Measurements from ENCODE around the gene CTNNA2. TPM values are rescaled to one million over a fixed set of nuclear protein-coding genes. Genes with fewer than 3 reads are reported as not detected.

The CTNNA2 gene
- total RNA-seq: 2.3 and 3.5 TPM in 2 replicates

DNA sequence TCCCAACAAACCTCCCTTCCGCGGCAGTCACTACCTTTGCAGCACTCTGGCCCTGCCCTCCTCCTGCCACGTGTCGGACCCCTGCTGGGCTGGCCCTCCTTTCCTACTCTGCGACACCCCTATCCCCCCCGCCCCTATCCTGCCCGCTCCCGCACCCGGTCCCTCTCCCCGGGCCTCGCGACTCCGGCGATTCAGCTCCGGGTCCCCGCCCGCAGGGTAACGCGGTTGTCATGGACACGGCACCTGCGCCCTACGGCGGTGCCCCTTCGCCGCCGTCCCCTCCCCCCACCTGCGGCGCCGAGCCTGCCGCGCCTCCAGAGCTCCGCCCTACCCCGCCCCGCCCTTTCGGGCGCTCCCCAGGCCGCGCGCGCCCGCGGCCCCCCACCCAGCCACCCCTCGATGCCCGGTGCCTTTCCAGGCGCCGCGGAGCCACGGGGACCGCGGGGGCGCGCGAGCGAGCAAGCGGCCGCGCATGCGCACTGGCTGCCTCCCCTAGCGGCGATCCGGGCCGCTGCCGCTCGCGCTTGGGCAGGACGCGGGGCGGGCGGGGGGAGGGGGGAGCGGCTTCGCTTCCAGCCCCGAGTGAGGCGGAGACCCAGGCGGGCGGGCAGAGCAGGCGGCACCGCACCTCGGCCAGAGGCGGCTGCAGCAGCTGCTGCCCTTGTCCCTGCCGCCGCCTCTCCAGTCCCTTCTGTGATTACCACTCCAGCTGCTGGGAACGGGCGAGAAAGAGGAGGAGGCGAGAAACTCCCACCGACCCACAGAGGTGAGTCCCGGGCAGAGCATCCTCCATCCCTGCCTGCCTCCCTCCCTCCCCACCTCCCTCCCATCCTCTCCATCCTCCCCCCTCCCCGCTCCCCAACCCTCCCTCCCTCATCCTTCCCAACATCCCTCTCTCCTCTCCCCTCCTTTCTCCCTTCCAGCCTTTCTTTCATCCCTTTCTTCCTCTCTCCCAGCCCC, at the start of gene CTNNA2:
Gene CTNNA2 (plus strand): TSS at position 610 of the 960 bp plus-strand sequence.
- peak within 1 kb of the TSS; percentile 48 for H3K4me3 ChIP-seq (ENCODE audit: low read depth, low read length)
- peaks cover 8% of the 10 kb centered on the region for H3K27me3 ChIP-seq (ENCODE audit: control insufficient read depth, insufficient read depth, low read length)
- H3K36me3 ChIP-seq (ENCODE audit: control insufficient read depth, insufficient read depth, low read length): no peaks in the 10 kb centered on the region
- DNase-seq (ENCODE audit: low read depth): no peak
- TF ChIP-seq, protein P1, sequence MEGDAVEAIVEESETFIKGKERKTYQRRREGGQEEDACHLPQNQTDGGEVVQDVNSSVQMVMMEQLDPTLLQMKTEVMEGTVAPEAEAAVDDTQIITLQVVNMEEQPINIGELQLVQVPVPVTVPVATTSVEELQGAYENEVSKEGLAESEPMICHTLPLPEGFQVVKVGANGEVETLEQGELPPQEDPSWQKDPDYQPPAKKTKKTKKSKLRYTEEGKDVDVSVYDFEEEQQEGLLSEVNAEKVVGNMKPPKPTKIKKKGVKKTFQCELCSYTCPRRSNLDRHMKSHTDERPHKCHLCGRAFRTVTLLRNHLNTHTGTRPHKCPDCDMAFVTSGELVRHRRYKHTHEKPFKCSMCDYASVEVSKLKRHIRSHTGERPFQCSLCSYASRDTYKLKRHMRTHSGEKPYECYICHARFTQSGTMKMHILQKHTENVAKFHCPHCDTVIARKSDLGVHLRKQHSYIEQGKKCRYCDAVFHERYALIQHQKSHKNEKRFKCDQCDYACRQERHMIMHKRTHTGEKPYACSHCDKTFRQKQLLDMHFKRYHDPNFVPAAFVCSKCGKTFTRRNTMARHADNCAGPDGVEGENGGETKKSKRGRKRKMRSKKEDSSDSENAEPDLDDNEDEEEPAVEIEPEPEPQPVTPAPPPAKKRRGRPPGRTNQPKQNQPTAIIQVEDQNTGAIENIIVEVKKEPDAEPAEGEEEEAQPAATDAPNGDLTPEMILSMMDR (IDR thresholded peaks at IDR 0.05; ENCODE audit: insufficient read depth, low read length, poor library complexity, severe bottlenecking): no peak

DNA sequence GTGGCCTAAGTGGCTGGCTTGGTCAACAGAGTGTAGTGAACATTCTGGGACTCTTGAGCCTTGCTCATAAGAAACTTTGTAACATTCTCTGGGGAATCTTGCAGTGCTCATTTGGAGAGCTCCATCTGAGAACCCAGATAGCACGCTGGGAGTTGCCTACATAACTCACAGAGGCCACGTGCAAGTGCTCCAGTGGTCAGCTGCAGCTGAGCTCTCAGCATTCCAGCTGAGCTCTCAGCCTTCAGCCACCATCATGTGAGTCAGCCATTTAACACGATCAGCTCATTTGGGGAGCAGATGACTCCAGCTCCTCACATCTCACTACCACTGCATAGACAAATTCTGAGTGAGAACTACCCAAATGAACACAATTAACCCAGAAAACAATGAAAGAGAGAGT, 25.5 kb upstream of the CTNNA2 start:
- TF ChIP-seq, protein P1 (IDR thresholded peaks at IDR 0.05; ENCODE audit: insufficient read depth, low read length, poor library complexity, severe bottlenecking): no peak
- no peak overlapping the region for H3K4me3 ChIP-seq (ENCODE audit: low read depth, low read length)

DNA sequence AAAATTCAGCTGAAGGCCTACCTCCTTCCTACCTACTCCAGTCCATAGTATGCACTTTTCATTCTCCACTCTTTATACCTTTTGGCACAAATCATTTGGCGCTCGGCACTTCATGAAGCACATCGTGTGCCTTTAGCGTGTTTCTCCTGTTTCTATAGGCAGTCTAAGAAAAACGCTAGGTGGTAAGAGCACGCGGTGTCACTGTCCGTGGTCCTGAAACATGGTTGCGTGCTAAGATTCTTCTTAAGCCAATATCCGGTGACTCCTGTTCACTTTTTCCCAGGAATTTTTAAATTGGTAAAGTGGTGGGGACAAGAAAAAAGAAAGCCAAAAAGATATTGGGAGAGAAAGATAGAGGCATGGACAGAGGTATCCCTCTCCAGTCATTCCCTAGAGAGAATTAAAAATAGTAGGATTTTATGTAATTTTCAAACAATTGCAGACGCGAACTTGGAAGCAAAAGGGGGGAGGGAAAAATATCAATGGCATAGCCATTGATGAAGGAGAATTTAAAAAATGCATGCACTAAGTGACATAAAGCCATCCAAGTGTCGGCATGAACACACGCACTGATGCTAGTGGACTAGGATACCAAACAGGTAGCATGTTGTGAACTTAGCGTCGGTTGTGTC, 1.4 kb upstream of the CTNNA2 start:
- H3K36me3 ChIP-seq (ENCODE audit: control insufficient read depth, insufficient read depth, low read length): no peaks in the 10 kb centered on the region
- H3K27me3 ChIP-seq (ENCODE audit: control insufficient read depth, insufficient read depth, low read length): peaks cover 8% of the 10 kb centered on the region
- DNase-seq (ENCODE audit: low read depth): peak; percentile 32
- H3K4me3 ChIP-seq (ENCODE audit: low read depth, low read length): no peak overlapping the region
- TF ChIP-seq, protein P1 (IDR thresholded peaks at IDR 0.05; ENCODE audit: insufficient read depth, low read length, poor library complexity, severe bottlenecking): no peak

More for the DNA sequence above, 25.5 kb upstream of the CTNNA2 start:
- DNase-seq (ENCODE audit: low read depth): no peak
- no peaks in the 10 kb centered on the region for H3K27me3 ChIP-seq (ENCODE audit: control insufficient read depth, insufficient read depth, low read length)
- H3K36me3 ChIP-seq (ENCODE audit: control insufficient read depth, insufficient read depth, low read length): no peaks in the 10 kb centered on the region

DNA sequence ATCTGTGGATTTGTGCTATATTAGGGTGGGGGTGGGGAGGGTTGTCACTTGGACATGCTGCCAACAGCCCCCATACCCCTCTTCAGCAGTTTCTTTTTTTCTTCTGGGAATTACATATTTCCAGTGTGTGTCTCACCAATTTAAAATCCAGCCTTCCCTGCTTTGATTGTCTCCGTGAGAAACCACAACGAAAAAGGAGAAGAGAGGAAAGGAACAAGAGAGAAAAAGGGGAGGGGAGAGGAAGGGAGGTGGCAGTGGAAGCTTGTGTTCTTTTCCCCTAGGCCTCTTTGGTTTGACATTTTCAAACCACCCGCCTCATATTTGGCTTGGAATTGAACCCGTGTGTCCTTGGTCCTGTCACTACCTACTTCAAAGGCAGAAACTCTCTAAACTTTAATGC, 860 bp downstream of the CTNNA2 start:
- H3K27me3 ChIP-seq (ENCODE audit: control insufficient read depth, insufficient read depth, low read length): peaks cover 8% of the 10 kb centered on the region
- TF ChIP-seq, protein P1 (IDR thresholded peaks at IDR 0.05; ENCODE audit: insufficient read depth, low read length, poor library complexity, severe bottlenecking): no peak
- no peak overlapping the region for H3K4me3 ChIP-seq (ENCODE audit: low read depth, low read length)
- no peak for DNase-seq (ENCODE audit: low read depth)
- H3K36me3 ChIP-seq (ENCODE audit: control insufficient read depth, insufficient read depth, low read length): no peaks in the 10 kb centered on the region

DNA sequence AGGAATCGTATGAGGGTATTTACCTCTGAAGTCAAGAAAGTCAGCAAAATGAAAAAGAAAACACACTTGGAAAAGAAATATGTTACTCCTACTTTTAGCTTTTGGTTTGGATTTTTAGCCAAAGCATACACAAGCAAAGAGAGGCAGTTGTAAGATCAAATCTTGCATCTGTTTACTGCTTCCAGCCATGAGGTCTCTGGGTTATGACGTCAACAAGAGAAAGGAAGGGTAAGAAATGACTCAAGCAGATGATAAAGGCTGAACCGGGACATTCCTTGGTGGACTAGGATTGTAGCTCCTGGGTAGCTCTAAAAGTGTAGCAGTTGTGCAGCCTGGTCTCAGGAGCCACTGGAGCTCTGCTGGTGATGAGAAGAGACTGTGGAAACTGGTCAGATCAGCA, 16.8 kb downstream of the CTNNA2 start:
- no peak for DNase-seq (ENCODE audit: low read depth)
- Histone ChIP-seq H3K4me3 (ENCODE audit: low read depth, low read length) (no peak overlapping the region), H3K36me3 (ENCODE audit: control insufficient read depth, insufficient read depth, low read length) (no peaks in the 10 kb centered on the region), H3K27me3 (ENCODE audit: control insufficient read depth, insufficient read depth, low read length) (no peaks in the 10 kb centered on the region)
- TF ChIP-seq, protein P1 (IDR thresholded peaks at IDR 0.05; ENCODE audit: insufficient read depth, low read length, poor library complexity, severe bottlenecking): no peak
